GM12878 (cell line): ENCODE data around the gene MMP15. TPM values are rescaled to one million over a fixed set of nuclear protein-coding genes. Genes with fewer than 3 reads are reported as not detected.

Experiments
- ATAC-seq: fragments of 200-7000 bp; cut with Tn5 transposase; 3 replicates; pipeline ENCODE4 v1.9.1; 2020; ENCODE audit warnings: mild to moderate bottlenecking, moderate library complexity
- BruUV-seq: library from RNA; stranded (reverse); fragments of 400-500 nt; replicated peaks from 2 replicates; lab custom pipeline; 2021; lab: Mats Ljungman, UMichigan
- CTCF ChIA-PET: fragments of 300-600 bp; sonication (Branson Sonifier 250); formaldehyde crosslinking; extraction: SDS; loops from one replicate; lab custom pipeline; 2021; ENCODE audit warnings: inconsistent platforms; lab: Yijun Ruan, JAX
- POLR2A ChIA-PET: fragments of 350-600 bp; formaldehyde crosslinking; extraction: SDS; loops from one replicate; lab custom pipeline; 2021; ENCODE audit warnings: inconsistent platforms; lab: Charles Lee
- RAD21 ChIA-PET: fragments of 300-600 bp; sonication (Branson Sonifier 250); formaldehyde crosslinking; loops from one replicate; lab custom pipeline; 2023; ENCODE audit warnings: antibody characterized with exemption; ENCODE audit not compliant: unreplicated experiment; lab: Charles Lee
- SMC1A ChIA-PET: fragments of 300-600 bp; sonication (Branson Sonifier 250); formaldehyde crosslinking; loops from one replicate; lab custom pipeline; 2023; ENCODE audit not compliant: unreplicated experiment, uncharacterized antibody; lab: Charles Lee
- DNase-seq: peaks from one replicate; pipeline ENCODE4 v3.0.0-alpha.2; 2011; ENCODE audit warnings: low read depth, low spot score
- FAIRE-seq: peaks from 3 replicates; lab custom pipeline; 2011; peaks lifted over from hg19 to GRCh38; lab: Jason Lieb, UNC
- H2AFZ ChIP-seq: 2 replicates; pipeline ENCODE4 v1.6.0; 2011; ENCODE audit warnings: low read depth, low read length, control low read depth; ENCODE audit not compliant: control insufficient read depth
- H3K27ac ChIP-seq: 2 replicates; pipeline ENCODE4 v1.5.1; 2011; ENCODE audit warnings: control low read depth; ENCODE audit not compliant: control insufficient read depth, insufficient read depth
- H3K27me3 ChIP-seq, 2 experiments: replicated peaks in 1 of 2; 2 replicates each; pipeline versions ENCODE4 v1.6.0 to v1.6.1; 2011; ENCODE audit warnings: low read length in 1 of 2; ENCODE audit not compliant: control insufficient read depth in 2 of 2, insufficient read depth in 2 of 2
- H3K36me3 ChIP-seq, 2 experiments: 2 replicates each; pipeline ENCODE4 v1.5.1; 2011; ENCODE audit warnings: low read length in 1 of 2; ENCODE audit not compliant: control insufficient read depth in 2 of 2, insufficient read depth in 2 of 2
- H3K4me1 ChIP-seq: 2 replicates; pipeline ENCODE4 v1.6.1; 2011; ENCODE audit warnings: mild to moderate bottlenecking, low read length, moderate library complexity, mixed read lengths; ENCODE audit not compliant: control insufficient read depth, insufficient read depth
- H3K4me2 ChIP-seq: 2 replicates; pipeline ENCODE4 v1.6.0; 2011; ENCODE audit warnings: control low read depth; ENCODE audit not compliant: control insufficient read depth, insufficient read depth
- H3K4me3 ChIP-seq: fragments of 200-600 bp; sonication (generic); 2 replicates; pipeline ENCODE4 v1.5.1; 2016
- H3K79me2 ChIP-seq: 2 replicates; pipeline ENCODE4 v1.6.0; 2011; ENCODE audit warnings: low read length; ENCODE audit not compliant: control insufficient read depth, insufficient read depth
- H3K9ac ChIP-seq: 2 replicates; pipeline ENCODE4 v1.8.0; 2011; ENCODE audit warnings: low read length, control low read depth, mixed read lengths; ENCODE audit not compliant: control insufficient read depth, insufficient read depth
- H3K9me3 ChIP-seq: replicated peaks from 3 replicates; pipeline ENCODE4 v1.5.1; 2011; ENCODE audit warnings: mild to moderate bottlenecking, low read length; ENCODE audit not compliant: control insufficient read depth, insufficient read depth
- H4K20me1 ChIP-seq: 2 replicates; pipeline ENCODE4 v1.6.0; 2011; ENCODE audit not compliant: control insufficient read depth, insufficient read depth
- ASH2L ChIP-seq: fragments of 300-600, 200-600 bp; sonication (generic); IDR thresholded peaks from 2 replicates; pipeline ENCODE4 v1.6.1; 2017; ENCODE audit warnings: low read depth, mild to moderate bottlenecking, borderline replicate concordance
- BHLHE40 ChIP-seq, 2 experiments: fragments of 450-650 bp in 1 of 2; IDR thresholded peaks; 2 replicates each; pipeline ENCODE4 v1.6.1; 2011 to 2017; ENCODE audit warnings: low read depth in 2 of 2, borderline replicate concordance in 1 of 2, improper control_type of control experiment in 1 of 2, low read length in 1 of 2, mild to moderate bottlenecking in 1 of 2
- CTCF ChIP-seq, 3 experiments: IDR thresholded peaks in 2 of 3; conservative IDR thresholded peaks in 1 of 3; 2 replicates each; pipeline ENCODE4 v1.5.1; 2011; ENCODE audit warnings: low read depth in 3 of 3, low read length in 3 of 3, mild to moderate bottlenecking in 3 of 3, control low read depth in 2 of 3, moderate library complexity in 2 of 3, inconsistent platforms in 1 of 3, mixed read lengths in 1 of 3; ENCODE audit not compliant: control insufficient read depth in 2 of 3, insufficient read depth in 1 of 3; ENCODE audit errors: extremely low read depth in 1 of 3
- ELK1 ChIP-seq: IDR thresholded peaks from 2 replicates; pipeline ENCODE4 v1.6.1; 2012; ENCODE audit warnings: low read depth, low read length, improper control_type of control experiment
- IKZF1 ChIP-seq: fragments of 450-650 bp; conservative IDR thresholded peaks from 2 replicates; pipeline ENCODE4 v1.6.1; 2017; ENCODE audit warnings: antibody characterized with exemption, mild to moderate bottlenecking
- MLLT1 ChIP-seq: fragments of 450-650 bp; IDR thresholded peaks from 2 replicates; pipeline ENCODE4 v1.6.1; 2016; ENCODE audit warnings: mild to moderate bottlenecking
- PML ChIP-seq: IDR thresholded peaks from 2 replicates; pipeline ENCODE4 v1.6.1; 2012; ENCODE audit warnings: low read length, inconsistent platforms
- SIN3A ChIP-seq: IDR thresholded peaks from 2 replicates; pipeline ENCODE4 v1.6.1; 2012; ENCODE audit warnings: low read depth, low read length, improper control_type of control experiment
- SRF ChIP-seq, 2 experiments: IDR thresholded peaks; 2 replicates each; pipeline ENCODE4 v1.6.1; 2011; ENCODE audit warnings: low read depth in 2 of 2, low read length in 2 of 2, mild to moderate bottlenecking in 1 of 2, moderate library complexity in 1 of 2
- TAF1 ChIP-seq: IDR thresholded peaks from 2 replicates; pipeline ENCODE4 v1.6.1; 2011; ENCODE audit warnings: mild to moderate bottlenecking, low read depth, low read length, borderline replicate concordance
- USF1 ChIP-seq: IDR thresholded peaks from 2 replicates; pipeline ENCODE4 v1.6.1; 2011; ENCODE audit warnings: borderline replicate concordance, low read depth, mild to moderate bottlenecking, moderate library complexity, mixed read lengths, low read length; ENCODE audit not compliant: insufficient read depth; ENCODE audit errors: extremely low read length
- WGBS: methylation state at CpG from one replicate; pipeline ENCODE4 v1.1.6; 2016; ENCODE audit warnings: low lambda C conversion rate; ENCODE audit not compliant: insufficient replicate concordance, insufficient coverage; ENCODE audit errors: missing lambda C conversion rate; 5-methylcytosine and 5-hydroxymethylcytosine counted together
- in situ Hi-C: fragments of 300-500 bp; cut with MboI; formaldehyde crosslinking; loops from 9 replicates; pipeline ENCODE4 v1.14.3; 2018; ENCODE audit warnings: mixed read lengths
- intact Hi-C: fragments of 100-400 bp; cut with micrococcal nuclease; formaldehyde crosslinking; loops from one replicate; pipeline ENCODE4 v1.14.2; 2022; ENCODE audit not compliant: unreplicated experiment
- polyA plus RNA-seq, 11 experiments: library from polyadenylated mRNA; depleted of rRNA in 4 of 11; unstranded in 6 of 11; stranded (reverse) in 5 of 11; fragments of >200 nt; fragmentation: Nextera tagmentation in 4 of 11; fragmentation: Illumina TruSeq in 1 of 11; extraction: Ambion mirVana in 4 of 11; extraction: Trizol in 1 of 11; gene quantifications; 1 replicate in 1 of 11; 2 replicates in 10 of 11; pipeline versions ENCODE4 v1.2.1 to v1.2.3, GENCODE V29; 2011 to 2016; ENCODE audit warnings: inconsistent platforms in 2 of 11, missing spikeins in 2 of 11, low read depth in 1 of 11
- total RNA-seq, 4 experiments: library from RNA; depleted of rRNA in 3 of 4; stranded (reverse); fragments of >200 nt in 3 of 4; fragmentation: Illumina TruSeq in 1 of 4; extraction: Trizol in 1 of 4; gene quantifications; 2 replicates each; pipeline versions ENCODE4 v1.2.1 to v1.2.3, GENCODE V29; 2013 to 2021

MMP15 gene
- total and polyA plus RNA-seq, 10 of the 15 experiments (the other 5 are each of a cell fraction or from before 2014, with no cell fraction given), result 0.08 to 0.56 (median 0.10) TPM; not detected in 7

- H3K9me3 ChIP-seq, result no peaks in the 10 kb centered on the region
- H3K9ac ChIP-seq, result peak within 1 kb of the TSS; percentile 74
- H3K4me2 ChIP-seq, result peak within 1 kb of the TSS; percentile 98
- POLR2A ChIA-PET, result interaction anchor here (1.0 kb wide), 1 partner anchor 265 kb away, joined by 3 read pairs; no protein-coding TSS in a partner anchor
- H3K27ac ChIP-seq, result peak within 1 kb of the TSS; percentile 78
- intact Hi-C loops, result loop anchor here (5.0 kb wide), 1 partner anchor 409 kb away; no protein-coding TSS in a partner anchor
- ATAC-seq, result peak; percentile 91
- peak; percentile 56 for DNase-seq
- WGBS, result under 1% methylated on average over 64 of the region's 81 CpGs
- FAIRE-seq, result peak; percentile 98
- CTCF ChIA-PET, result interaction anchor here (0.7 to 3.8 kb wide), 6 partner anchors 96 to 194 kb away, joined by 3 to 20 read pairs (median 6); no protein-coding TSS in a partner anchor
- H4K20me1 ChIP-seq, result no peaks in the 10 kb centered on the region
- no TSS peak for BruUV-seq
- in situ Hi-C loops, result loop anchor here (5.0 to 10.0 kb wide), 3 partner anchors 104 to 416 kb away; no protein-coding TSS in a partner anchor
- peaks cover 13% of the 10 kb centered on the region for H3K4me1 ChIP-seq
- SMC1A ChIA-PET, result interaction anchor here (0.8 to 1.7 kb wide), 5 partner anchors 13 to 353 kb away, joined by 3 to 4 read pairs (median 4); partner anchors contain the start of gene CFAP20
- H3K36me3 ChIP-seq, result no peaks in the 10 kb centered on the region; a peak in 2 of 4 replicates
- RAD21 ChIA-PET, result interaction anchor here (1.1 to 2.3 kb wide), 3 partner anchors 94 to 127 kb away, joined by 3 to 5 read pairs (median 3); no protein-coding TSS in a partner anchor
- H3K4me3 ChIP-seq, result peak within 1 kb of the TSS; percentile 98
- peak within 1 kb of the TSS; percentile 94 for H2AFZ ChIP-seq
- no peaks in the 10 kb centered on the region for H3K27me3 ChIP-seq
- H3K79me2 ChIP-seq, result peaks cover 12% of the 10 kb centered on the region
- no peak for TF ChIP-seq ASH2L
- peak; percentile 42 to 75 (median 57) for TF ChIP-seq CTCF (IDR thresholded peaks at IDR 0.05 in 2 of 3, conservative IDR thresholded peaks at IDR 0.05 in 1 of 3; ENCODE audit: control insufficient read depth in 2 of 3, extremely low read depth in 1 of 3, insufficient read depth in 1 of 3, low read depth in 3 of 3, low read length in 3 of 3)
- TF ChIP-seq ELK1, result peak; percentile 69; the same call in 1 of the 2 replicates
- TF ChIP-seq PML, result peak; percentile 80; the same call in 1 of the 2 replicates
- peak; percentile 23; the same call in 1 of the 2 replicates for TF ChIP-seq IKZF1
- TF ChIP-seq MLLT1, result no peak
- 0 out of 4 replicates have a peak, but pooled peaks of 1 of the 2 experiments have one; percentile 10 for TF ChIP-seq SRF (IDR thresholded peaks at IDR 0.05; ENCODE audit: low read depth in 2 of 2, low read length in 2 of 2)
- TF ChIP-seq BHLHE40 (IDR thresholded peaks at IDR 0.05; ENCODE audit: borderline replicate concordance in 1 of 2, low read depth in 2 of 2, low read length in 1 of 2), result peak; percentile 71 to 75; a peak in 3 of 4 replicates
- TF ChIP-seq SIN3A, result no peak; the same call in 1 of the 2 replicates
- TF ChIP-seq TAF1, result peak; percentile 48; the same call in 1 of the 2 replicates
- TF ChIP-seq USF1, result peak; percentile 8
Observed at GRCh38 chr16:58000706-58001676, 24.6 kb upstream of the MMP15 start, which contains the start of gene USB1. Gene USB1 (plus strand): TSS chr16:58001407. CDS start chr16:58001484, 77 bp downstream.
